Measurements from ENCODE around the gene P2RX3.
"Not testable (repeated sequence)": the region's sequence is repeated elsewhere in the genome, so short reads cannot be mapped to it uniquely, and the experiment has no call there.

Gene P2RX3

DNA sequence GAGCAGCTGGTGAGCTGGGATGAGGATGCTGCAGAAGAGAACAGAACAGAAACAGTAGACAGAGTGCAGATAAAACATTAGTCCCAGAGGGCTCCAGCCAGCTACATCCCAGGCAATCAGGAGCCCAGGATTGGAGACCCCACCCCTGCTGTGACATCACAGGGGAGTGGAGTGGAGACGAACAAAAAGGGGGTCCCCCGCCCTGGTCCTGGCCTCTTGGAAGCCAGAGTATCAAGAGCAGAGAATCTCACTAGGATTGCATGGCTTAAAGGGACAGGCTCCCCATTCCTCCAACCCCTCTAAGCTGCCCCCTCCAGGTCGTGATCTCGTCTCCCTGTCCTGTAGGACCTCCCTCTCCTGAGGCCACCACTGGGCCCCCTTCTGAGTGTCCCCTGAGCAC lies at the start of gene P2RX3:
P2RX3 (plus strand) TSS at position 211 of the 400 bp plus-strand sequence. CDS start 199 bp downstream, outside the sequence.
- no peak for DNase-seq (ENCODE audit: low read depth in 2 of 2)

- DNase-seq (ENCODE audit: low read depth in 2 of 2), result no peak
Measured at GRCh38 chr11:57288771-57289579, 49.2 kb upstream of the P2RX3 start.

- DNase-seq (ENCODE audit: low read depth in 2 of 2), result no peak
Measured at GRCh38 chr11:57290288-57290687, 47.9 kb upstream of the P2RX3 start.

DNA sequence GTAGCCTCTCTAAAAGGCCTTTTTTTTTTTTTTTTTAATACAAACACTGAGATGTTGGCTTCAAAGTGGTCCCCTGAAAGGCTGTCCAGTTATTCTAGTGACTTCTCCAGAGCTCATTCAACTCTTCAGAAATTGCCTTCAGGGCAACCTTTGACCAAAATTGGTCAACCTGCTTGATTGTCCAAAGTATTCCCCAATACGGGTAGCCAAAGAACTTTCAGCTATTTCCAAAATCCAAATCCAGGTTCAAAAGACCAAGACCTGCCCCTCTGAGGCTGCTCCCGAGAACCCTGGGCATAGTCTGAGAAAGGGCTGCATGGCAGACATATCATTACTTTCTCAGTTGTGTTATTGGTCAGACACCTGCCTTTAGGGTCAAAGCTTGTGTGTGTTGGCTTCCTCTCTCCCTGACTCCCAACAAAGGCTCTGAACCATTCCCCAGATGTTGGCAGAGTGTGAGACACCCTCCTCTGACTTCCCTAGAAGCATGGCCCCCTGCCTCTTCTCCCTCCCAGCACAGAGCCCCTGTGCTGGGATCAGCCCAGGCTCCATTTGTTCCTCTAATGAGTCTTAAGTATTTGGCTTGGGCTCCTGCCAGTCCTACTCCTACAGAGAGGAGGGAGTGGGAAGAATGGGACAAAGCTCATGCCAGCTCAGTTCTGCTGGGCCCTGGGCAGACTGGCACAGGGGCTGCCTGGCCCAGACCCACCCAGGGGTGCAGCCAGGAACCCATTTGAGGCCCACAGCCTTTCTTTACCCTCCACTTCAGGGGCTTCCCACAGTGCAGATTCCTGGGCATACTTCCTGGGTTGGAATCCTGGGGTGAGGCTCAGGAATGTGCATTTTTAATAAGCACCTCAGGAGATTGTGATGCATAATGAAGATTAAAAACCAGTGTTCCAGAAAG lies 43.7 kb upstream of the P2RX3 start:
- no peak for DNase-seq (ENCODE audit: low read depth in 2 of 2)

DNA sequence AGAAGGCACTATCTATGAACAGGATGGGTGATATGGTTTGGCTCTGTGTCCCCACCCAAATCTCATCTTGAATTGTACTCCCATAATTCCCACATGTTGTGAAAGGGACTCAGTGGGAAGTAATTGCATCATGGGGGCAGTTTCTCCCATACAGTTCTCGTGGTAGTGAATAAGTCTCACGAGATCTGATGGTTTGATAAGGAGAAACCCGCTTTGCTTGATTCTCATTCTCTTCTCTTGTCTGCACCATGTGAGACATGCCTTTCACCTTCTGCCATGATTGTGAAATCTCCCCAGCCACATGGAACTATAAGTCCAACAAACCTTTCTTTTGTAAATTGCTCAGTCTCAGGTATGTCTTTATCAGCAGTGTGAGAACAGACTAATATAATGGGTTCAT lies 41.9 kb upstream of the P2RX3 start:
- not testable (repeated sequence) for DNase-seq (ENCODE audit: low read depth in 2 of 2)

GRCh38 chr11:57297221-57297620 lies 40.9 kb upstream of the P2RX3 start:
- no peak for DNase-seq (ENCODE audit: low read depth in 2 of 2)

DNA sequence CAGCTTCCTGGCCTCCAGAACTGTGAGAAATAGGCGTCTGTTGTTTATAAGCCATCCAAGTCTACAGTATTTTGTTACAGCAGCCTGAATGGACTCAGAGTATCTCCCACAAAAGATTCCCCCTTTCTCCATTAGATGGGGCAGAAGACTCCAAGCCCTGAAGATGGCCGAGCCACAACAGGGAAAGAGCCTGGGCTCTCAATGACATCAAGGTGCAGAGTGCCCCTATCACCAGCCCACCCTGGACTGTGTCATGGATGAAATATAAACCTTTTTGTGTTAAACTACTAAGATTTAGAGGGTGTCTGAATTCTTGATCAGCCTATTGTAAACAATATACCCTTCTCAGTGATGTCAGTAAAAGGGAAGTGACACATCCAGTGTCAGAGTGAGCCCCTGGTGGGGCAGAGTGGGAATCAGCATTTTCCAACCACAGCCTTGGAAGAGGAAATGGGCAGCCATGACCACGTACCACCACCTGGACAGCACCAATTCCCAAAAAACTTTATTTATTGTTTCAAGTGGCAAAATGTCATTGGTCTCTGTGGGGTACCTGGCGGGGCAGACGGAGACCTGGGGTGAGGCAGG lies 38.9 kb upstream of the P2RX3 start:
- DNase-seq (ENCODE audit: low read depth in 2 of 2), result no peak

DNA sequence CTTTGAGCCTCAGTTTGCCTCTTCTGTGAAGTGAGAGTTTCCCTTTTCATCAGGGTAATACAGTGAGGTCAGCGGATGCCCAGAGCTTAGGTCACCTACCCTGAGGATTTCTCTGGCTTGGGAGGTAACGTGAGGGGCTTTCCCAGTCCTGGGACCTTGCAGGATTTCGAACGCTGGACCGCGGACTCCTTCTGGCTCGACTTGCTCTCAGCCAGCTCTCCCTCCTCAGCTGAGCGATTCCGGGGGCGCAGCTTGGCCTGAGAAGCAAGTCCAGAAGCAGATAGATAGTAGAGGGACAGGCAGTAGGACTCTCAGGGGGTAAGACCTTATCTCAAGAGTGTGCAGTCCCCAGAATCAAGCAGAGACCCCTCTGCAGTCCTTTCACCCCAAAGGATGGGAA lies 37.4 kb upstream of the P2RX3 start:
- no peak for DNase-seq (ENCODE audit: low read depth in 2 of 2)

- DNase-seq (ENCODE audit: low read depth in 2 of 2), result no peak
Measured at GRCh38 chr11:57301711-57302423, 36.3 kb upstream of the P2RX3 start.

DNA sequence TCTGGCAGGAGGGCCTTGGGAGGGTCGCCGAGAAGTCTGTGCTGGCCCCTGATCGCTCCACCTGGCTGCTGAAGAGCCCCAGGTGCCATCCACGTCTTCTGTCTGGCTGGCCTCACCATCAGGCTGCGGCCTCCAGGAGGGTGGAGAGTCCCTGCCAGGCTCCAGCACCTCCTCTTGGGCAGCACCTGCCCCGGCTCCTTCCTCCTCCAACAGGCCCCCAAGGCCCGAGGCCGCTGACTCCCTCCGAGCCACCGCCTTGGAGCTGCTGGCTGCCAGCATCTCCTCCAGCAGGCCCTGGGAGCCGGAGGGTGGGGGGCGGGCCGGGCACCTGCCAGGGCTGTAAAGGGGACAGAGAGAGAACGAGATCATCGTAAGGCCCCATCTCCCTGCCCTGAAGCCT lies 35.7 kb upstream of the P2RX3 start:
- no peak for DNase-seq (ENCODE audit: low read depth in 2 of 2)

GRCh38 chr11:57303280-57303989 lies 34.7 kb upstream of the P2RX3 start:
- no peak for DNase-seq (ENCODE audit: low read depth in 2 of 2)

- no peak for DNase-seq (ENCODE audit: low read depth in 2 of 2)
Measured at GRCh38 chr11:57303990-57304579, 34.1 kb upstream of the P2RX3 start.

GRCh38 chr11:57305523-57305922 lies 32.6 kb upstream of the P2RX3 start:
- DNase-seq (ENCODE audit: low read depth in 2 of 2), result no peak

DNA sequence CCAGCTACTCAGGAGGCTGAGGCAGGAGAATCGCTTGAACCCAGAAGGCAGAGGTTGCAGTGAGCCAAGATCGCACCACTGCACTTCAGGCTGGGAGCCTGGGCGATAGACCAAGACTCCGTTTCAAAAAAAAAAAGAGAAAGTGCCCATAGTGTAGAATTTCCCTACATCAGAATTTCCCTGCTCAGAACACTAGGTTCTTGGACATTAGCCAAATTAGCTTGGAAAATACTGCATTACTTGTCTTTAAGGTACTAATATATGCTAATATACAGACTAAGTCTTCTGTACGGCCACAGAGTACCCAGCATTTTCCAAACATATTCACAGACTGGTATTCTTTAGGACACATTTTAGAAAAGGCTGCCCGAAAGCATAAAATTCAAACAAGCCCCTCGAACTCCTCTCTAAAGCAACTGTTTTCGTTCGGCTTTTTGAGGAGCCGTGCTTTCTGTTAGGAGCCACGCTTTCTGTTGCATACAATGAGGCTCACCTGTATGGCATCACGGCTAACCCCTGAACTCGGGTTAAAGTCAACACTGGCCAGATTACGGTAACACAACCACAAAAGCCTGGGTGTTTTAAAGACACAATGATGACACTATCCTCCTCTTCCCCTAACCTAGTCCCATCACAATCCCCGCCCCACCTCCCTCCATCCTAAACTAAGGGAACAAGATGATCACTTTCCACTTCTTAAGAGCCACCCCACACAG lies 31.8 kb upstream of the P2RX3 start:
- no peak for DNase-seq (ENCODE audit: low read depth in 2 of 2)

DNA sequence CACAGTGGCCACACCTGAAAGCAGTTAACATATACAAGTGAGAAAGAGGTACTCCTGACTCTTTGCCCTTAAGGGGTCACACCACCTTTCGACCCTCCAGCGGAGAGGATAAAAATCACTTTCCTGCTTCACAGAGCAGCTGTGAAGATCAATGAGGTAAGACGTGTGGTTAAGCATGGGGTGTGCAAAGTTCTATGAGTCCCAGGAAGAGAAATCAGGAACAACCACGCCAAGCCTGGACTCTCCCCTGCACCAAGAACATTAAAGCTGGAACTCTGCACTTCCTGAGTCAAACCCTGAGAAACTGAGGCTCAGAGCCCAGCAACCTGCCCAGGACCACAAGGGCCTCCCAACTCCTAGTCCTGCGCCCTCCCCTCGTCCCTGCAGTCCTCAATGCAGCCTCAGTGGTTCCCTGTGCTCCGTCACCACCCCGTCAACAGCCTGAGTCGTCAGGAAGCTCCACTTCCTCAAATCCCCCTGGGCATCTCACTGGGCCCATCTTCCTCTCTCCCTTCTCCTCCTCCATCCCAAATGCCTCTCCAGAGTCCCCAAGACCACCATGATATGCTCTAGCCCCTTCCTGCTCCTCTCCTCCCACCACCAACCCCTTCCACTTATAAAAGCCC lies 31.1 kb upstream of the P2RX3 start:
- no peak for DNase-seq (ENCODE audit: low read depth in 2 of 2)

DNA sequence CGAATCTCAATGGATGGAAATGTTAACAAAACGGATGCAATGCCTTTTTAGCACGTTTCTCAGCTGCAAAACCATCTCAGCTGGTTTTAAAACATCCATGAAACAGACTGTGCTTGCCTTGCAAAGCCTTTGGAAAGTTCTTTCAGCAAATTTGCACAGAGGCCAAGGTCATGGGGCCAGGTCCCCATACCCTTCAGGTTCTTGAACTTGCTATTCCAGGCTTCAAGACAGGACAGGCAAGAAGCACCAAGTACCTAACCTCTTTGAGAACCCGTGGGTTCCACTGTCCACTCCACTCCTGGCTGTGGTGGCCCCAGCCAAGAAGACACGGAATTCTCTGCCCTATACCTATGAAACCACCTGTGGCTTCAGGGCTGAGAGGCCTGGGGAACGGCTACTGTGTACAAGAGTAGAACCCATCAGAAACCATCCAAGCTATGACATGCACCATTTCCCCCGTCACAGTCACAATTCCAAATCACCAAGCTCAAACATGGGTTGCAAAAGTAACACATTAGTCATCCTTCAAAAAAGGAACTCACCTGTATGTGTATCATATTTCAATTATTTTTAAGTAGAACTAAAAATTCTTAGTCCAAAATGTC lies 30.4 kb upstream of the P2RX3 start:
- no peak for DNase-seq (ENCODE audit: low read depth in 2 of 2)

- DNase-seq (ENCODE audit: low read depth in 2 of 2), result no peak
Measured at GRCh38 chr11:57308426-57309060, 29.6 kb upstream of the P2RX3 start.

All from stimulated activated CD4-positive, alpha-beta T cell treated with anti-CD3 and anti-CD28 coated beads, Interleukin-1b, Interleukin-23, amount 100 ng/mL, for 1 hour (primary cell).